ENCODE measurements around the gene SLC43A2.

The SLC43A2 gene

DNA sequence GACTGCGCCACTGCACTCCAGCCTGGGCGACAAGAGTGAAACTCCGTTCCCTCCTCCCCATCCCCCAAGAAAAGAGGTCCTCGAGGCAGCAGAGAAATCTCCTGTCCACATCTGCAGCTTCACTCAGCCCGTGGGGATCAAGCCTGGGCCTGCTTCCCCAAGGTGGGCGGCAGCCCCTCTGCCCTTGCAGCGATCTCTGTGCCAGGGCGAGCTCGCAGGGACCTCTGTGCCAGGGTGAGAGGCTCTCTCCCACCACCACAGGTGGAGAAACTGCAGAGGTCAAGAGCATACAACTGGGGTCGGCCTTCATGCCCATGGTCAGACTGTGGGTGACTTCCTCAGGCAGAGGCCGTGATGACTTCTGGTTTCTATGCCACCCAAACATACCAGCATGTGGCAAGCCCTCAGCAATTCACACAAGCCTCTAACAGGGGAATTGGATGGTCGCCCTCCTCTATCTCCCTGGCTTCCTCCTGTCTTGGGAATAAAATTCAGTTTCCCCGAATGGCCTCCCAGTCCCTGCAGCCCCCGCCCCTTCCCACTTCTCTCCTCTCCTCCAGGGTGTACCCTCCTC lies 5.5 kb downstream of the SLC43A2 start:
- TF ChIP-seq FOXM1 (IDR thresholded peaks at IDR 0.05; ENCODE audit: borderline replicate concordance, low read depth) (no peak), NFIC (IDR thresholded peaks at IDR 0.05) (no peak), TCF12 (IDR thresholded peaks at IDR 0.05; ENCODE audit: low read depth) (no peak), RAD21 (IDR thresholded peaks at IDR 0.05; ENCODE audit: low read depth) (no peak), TAF1 (IDR thresholded peaks at IDR 0.05; ENCODE audit: low read depth) (no peak), CREB1 (IDR thresholded peaks at IDR 0.05; ENCODE audit: low read depth) (no peak), YY1 (IDR thresholded peaks at IDR 0.05; ENCODE audit: low read depth) (no peak), EP300 (IDR thresholded peaks at IDR 0.05; ENCODE audit: borderline replicate concordance) (no peak), CEBPB (IDR thresholded peaks at IDR 0.05) (no peak), MAX (IDR thresholded peaks at IDR 0.05) (no peak), ZBTB7A (IDR thresholded peaks at IDR 0.05; ENCODE audit: low read depth) (no peak), TEAD4 (IDR thresholded peaks at IDR 0.05) (no peak), EGR1 (IDR thresholded peaks at IDR 0.05) (no peak)
- TF ChIP-seq, protein P1, sequence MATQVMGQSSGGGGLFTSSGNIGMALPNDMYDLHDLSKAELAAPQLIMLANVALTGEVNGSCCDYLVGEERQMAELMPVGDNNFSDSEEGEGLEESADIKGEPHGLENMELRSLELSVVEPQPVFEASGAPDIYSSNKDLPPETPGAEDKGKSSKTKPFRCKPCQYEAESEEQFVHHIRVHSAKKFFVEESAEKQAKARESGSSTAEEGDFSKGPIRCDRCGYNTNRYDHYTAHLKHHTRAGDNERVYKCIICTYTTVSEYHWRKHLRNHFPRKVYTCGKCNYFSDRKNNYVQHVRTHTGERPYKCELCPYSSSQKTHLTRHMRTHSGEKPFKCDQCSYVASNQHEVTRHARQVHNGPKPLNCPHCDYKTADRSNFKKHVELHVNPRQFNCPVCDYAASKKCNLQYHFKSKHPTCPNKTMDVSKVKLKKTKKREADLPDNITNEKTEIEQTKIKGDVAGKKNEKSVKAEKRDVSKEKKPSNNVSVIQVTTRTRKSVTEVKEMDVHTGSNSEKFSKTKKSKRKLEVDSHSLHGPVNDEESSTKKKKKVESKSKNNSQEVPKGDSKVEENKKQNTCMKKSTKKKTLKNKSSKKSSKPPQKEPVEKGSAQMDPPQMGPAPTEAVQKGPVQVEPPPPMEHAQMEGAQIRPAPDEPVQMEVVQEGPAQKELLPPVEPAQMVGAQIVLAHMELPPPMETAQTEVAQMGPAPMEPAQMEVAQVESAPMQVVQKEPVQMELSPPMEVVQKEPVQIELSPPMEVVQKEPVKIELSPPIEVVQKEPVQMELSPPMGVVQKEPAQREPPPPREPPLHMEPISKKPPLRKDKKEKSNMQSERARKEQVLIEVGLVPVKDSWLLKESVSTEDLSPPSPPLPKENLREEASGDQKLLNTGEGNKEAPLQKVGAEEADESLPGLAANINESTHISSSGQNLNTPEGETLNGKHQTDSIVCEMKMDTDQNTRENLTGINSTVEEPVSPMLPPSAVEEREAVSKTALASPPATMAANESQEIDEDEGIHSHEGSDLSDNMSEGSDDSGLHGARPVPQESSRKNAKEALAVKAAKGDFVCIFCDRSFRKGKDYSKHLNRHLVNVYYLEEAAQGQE (IDR thresholded peaks at IDR 0.05; ENCODE audit: low read depth), result no peak
- TF ChIP-seq, protein P2, sequence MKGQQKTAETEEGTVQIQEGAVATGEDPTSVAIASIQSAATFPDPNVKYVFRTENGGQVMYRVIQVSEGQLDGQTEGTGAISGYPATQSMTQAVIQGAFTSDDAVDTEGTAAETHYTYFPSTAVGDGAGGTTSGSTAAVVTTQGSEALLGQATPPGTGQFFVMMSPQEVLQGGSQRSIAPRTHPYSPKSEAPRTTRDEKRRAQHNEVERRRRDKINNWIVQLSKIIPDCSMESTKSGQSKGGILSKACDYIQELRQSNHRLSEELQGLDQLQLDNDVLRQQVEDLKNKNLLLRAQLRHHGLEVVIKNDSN (IDR thresholded peaks at IDR 0.05), result no peak

DNA sequence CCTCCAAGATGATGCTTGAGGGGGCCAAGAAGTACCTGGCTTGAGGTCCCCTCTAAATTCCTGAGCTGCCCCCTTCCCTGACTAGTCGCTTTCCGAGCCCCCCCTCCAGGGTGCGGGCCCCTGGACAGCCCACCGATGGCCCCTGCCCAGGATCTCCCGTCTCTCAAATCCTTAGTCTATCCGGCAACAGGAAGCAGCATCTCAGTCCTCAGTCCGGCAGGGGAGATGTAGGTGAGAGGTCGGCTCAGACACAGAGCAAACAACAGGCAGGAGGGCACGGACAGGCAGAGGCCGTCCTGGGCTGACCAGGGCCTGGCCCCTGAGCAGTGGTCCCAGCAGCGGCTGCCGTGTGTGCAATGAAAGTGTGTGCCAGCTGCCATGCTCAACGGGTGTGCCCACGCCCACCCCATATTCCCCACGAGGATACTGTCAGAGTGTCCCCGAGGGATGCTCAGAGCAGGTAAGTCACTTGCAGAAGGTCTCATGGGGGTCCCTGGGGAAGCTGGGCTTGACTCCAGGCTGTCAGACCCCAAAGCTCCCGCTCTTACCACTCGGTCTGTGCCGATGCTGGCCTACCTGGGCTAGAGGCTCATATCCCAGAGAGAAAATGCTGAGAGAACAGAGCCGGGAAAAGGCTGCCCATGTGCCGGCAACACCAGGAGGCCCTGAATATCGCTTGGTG lies 7.2 kb downstream of the SLC43A2 start:
- TF ChIP-seq TCF12 (IDR thresholded peaks at IDR 0.05; ENCODE audit: low read depth), result no peak
- TF ChIP-seq NFIC (IDR thresholded peaks at IDR 0.05), result no peak
- TF ChIP-seq YY1 (IDR thresholded peaks at IDR 0.05; ENCODE audit: low read depth), result no peak
- TF ChIP-seq RAD21 (IDR thresholded peaks at IDR 0.05; ENCODE audit: low read depth), result no peak
- TF ChIP-seq TAF1 (IDR thresholded peaks at IDR 0.05; ENCODE audit: low read depth), result no peak
- TF ChIP-seq, protein P1 (IDR thresholded peaks at IDR 0.05; ENCODE audit: low read depth), result no peak
- TF ChIP-seq TEAD4 (IDR thresholded peaks at IDR 0.05), result no peak
- no peak for TF ChIP-seq FOXM1 (IDR thresholded peaks at IDR 0.05; ENCODE audit: borderline replicate concordance, low read depth)
- TF ChIP-seq EGR1 (IDR thresholded peaks at IDR 0.05), result no peak
- TF ChIP-seq MAX (IDR thresholded peaks at IDR 0.05), result no peak
- no peak for TF ChIP-seq CEBPB (IDR thresholded peaks at IDR 0.05)
- TF ChIP-seq EP300 (IDR thresholded peaks at IDR 0.05; ENCODE audit: borderline replicate concordance), result no peak
- no peak for TF ChIP-seq ZBTB7A (IDR thresholded peaks at IDR 0.05; ENCODE audit: low read depth)
- TF ChIP-seq, protein P2 (IDR thresholded peaks at IDR 0.05), result no peak
- no peak for TF ChIP-seq CREB1 (IDR thresholded peaks at IDR 0.05; ENCODE audit: low read depth)

DNA sequence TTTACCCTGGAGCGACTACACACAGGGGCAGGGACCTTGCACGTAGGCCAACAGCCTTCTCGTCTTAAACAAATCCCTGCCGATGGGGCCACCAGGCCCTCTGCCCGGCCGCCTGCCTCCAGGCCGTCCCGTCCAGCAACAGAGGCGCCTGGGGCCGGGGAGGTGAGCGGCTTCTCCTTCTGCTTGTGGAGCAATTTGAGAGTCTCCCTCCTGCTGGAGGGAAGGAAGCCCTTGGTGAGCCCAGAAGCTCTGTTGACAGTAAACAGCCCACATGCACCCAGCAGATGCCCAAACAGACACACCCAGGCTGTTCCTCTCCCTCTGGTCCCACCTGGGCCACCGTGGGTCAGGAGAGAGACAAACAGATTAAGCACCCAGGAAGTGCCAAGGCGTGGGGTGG lies 8.1 kb downstream of the SLC43A2 start:
- no peak for TF ChIP-seq RAD21 (IDR thresholded peaks at IDR 0.05; ENCODE audit: low read depth)
- TF ChIP-seq MAX (IDR thresholded peaks at IDR 0.05), result no peak
- no peak for TF ChIP-seq CEBPB (IDR thresholded peaks at IDR 0.05)

GRCh38 chr17:1617620-1618174 lies 10.9 kb downstream of the SLC43A2 start:
- no peak for TF ChIP-seq YY1 (IDR thresholded peaks at IDR 0.05; ENCODE audit: low read depth)
- TF ChIP-seq ZBTB7A (IDR thresholded peaks at IDR 0.05; ENCODE audit: low read depth), result no peak
- TF ChIP-seq TAF1 (IDR thresholded peaks at IDR 0.05; ENCODE audit: low read depth), result no peak
- TF ChIP-seq, protein P1 (IDR thresholded peaks at IDR 0.05; ENCODE audit: low read depth), result no peak
- TF ChIP-seq MAX (IDR thresholded peaks at IDR 0.05), result no peak
